Inflammatory macrophage treated with lipopolysaccharide for 4 hours (primary cell): ENCODE measurements around the gene AKAP10.
"Not testable (repeated sequence)": the region's sequence is repeated elsewhere in the genome, so short reads cannot be mapped to it uniquely, and the experiment has no call there.

Experiments used
- DNase-seq: peaks from one replicate; pipeline ENCODE4 v3.0.0-alpha.2; 2020

Gene AKAP10

DNA sequence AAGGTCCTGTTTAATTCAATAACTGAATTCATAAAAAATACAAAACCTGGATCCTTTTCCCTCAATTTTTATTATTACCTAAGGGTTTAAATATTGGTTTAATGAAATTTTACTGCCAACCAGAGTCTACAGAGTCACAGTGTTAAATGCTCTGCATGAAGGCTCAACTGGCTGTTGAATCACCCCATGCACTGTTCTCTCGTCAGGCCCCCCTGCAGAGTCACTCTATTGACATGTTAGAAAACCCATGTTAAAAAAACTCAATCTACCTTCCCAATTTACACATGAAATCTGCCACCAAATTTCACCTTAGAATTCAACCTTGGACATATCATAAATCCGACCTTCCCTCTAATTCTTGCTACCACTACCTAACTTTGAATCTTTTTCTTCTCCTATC, 66.6 kb downstream of the AKAP10 start:
- no peak for DNase-seq

DNA sequence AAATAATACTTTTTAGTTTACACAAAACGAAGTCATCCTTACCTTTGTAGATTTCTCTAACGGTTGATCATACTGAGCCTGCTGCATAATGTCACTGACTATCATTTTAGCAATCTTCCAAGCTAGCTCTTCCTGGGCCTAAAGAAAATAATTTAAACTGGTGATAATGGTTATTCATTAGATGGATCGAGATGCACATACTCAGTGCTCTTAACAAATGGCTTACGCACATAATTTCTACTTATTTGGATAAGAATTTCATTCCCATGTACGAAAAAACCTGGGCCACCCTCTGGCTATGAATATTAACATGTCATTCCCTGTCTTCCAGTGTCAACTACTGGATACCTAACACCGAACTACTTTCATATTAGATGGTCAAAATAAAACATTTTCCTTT, 68.5 kb downstream of the AKAP10 start:
- no peak for DNase-seq

DNA sequence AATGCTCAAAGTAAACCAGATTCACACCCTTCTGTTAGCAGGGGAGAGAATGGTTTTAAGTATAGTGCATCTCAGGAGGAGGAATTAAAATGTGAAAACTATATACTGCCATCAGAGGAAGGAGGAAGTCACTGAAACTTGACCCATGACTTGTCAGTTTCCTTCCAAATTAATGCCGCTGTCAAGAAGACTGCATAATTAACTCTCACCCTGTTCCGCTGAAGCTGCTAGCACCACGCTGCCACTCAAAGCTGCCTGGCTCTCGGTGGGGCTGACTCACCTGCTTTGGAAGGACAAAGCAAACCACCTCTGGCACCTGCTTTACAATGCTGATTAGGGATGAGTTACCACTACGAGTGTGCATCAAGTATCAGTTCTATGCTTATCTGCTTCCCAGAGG, 72.1 kb downstream of the AKAP10 start:
- DNase-seq, result peak; percentile 31

DNA sequence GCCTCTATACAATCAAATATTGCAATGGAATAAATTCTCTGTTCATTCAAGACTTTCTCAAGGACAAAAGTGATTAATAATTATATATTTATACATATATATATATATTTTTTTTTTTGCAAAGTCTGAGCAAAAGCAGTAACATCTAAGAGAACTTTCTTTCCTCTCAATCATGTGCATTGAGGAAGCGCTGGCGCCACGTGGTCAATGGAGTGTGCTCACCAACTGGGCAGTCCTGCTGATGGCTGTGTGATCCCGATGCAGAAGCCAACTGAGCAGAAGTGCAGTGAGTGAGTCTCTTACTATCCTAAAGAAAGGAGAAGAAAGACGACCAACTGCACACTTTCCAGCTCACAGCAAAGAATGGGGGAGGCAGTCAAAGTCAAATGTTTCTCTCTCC, 72.7 kb downstream of the AKAP10 start:
- peak; percentile 84 for DNase-seq

DNA sequence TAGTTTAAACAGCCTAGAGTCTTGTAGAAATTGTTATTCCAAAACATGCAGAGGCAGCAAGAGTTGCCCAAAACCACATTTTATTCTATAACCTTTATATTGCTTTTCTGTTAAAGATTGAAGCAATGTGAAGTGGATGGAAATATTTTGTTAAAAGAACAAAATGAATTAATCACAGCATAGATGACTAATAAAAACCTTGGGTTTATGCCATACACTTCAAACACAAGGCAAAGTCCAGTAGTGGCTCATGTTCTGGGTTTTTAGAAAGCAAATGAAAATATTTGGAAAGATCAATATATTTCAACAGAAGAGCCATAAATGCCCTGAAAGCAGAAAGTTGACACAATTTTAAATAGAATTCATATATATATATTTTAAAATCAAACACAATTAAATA, 73.2 kb downstream of the AKAP10 start:
- no peak for DNase-seq

DNA sequence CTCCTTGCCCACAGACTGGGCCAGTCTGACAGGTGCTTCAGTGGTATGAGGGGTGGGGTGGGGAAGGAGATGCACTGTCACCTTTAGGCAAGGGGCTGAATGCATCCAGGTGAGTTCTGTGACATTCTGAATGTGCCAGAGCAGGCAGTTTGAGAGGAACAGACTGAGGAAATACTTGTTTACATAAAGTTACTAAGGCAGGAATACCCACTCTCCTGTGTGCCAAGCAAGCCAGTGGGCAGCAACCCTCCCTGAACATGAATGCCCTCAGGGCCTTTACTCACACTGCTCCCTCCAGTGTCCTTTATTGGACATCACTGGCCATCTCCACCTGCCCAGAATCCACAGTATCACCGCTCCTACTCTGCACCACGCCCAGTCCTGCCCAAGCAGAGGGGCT, 76.8 kb downstream of the AKAP10 start:
- no peak for DNase-seq

DNA sequence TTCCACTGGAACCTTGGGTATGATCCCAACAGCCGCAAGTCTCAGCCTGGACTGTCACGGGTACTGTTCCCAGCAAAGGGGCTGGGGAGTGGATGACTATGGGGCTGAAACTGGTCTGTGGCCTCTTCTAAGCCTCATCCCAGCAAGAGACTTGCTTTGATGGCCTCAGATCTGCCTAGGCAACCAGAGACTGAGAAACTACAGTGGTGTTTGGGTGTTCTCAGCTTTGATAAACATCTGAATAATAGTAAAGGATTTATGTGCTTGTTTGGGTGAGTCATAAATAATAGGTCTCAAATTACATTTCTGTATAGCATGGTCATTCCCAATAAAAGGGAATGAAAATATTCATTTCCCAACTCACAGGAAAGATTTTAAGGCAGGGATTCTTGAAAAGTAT, 79.7 kb downstream of the AKAP10 start:
- DNase-seq, result no peak

DNA sequence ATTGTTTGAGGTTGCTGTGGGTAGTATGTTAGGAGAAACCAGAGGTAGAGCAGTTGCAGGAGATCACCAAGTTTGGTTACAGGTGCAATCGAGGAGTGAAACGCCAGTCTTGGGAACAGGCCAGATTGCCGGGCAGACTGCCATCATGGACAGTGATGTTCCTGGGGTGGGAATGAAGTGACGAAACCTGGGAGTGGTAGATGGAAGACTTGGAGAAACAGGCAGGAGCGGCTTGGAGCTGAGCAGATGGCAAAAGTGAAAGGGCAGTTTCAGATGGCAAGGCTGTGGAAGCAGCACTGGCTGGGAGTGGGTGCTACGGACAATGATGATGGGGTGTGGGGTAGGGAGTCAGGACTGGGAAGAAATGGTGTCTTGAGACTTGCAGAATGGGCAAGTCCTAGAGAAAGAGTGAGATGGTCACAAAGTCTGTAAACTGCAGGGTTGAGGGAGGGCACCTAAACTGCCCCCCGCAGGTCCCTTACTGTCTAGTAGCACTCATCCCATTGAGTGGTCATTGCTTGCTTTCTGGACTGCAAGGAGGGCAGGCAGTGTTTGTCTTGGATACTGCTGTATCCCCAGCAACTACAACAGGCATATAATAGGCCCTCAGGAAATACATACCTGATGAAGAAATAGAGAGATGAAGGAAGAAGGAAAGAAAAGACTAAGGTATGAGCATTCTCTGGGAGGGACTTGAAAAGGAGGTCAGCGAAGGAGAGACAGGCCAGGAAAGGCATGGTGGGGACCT, 80.4 kb downstream of the AKAP10 start:
- no peak for DNase-seq

DNA sequence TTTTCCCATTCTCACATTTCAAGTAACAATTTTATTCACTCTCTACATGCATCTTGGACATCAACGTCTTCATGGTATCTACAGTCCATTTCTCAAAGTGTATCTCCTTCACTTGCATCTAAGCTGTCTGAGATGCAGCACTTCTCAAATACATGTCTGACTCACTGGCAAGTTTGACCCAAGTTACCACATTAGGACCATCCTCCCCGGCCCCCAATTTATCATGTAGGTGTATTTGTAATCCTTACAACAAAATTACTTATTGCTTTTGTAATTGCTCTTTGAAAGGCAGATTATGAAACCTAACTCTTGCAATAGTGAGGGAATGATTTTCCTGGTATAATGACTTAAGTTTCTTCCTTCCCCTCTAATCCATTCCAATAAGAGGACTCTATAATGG, 80.9 kb downstream of the AKAP10 start:
- peak; percentile 25 for DNase-seq

DNA sequence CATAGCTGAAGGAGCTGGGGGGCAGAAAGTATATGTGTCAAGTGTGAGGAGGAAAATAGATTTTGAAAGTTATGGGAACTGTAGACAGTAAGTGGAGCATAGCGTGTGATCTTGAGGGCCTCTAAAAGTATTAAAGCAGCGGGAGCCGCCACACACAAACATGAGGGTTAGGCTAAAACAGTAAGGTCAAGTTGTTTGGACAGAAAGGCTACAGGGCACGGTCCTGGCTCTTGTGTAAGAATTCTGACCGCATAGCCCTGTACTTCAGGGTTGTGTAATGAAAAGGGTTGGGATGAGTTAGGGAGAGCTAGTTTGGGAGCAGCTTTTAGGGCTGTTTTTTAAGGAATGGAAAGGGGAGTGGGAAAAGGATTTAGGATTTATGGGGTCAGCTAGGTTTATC, 87.1 kb downstream of the AKAP10 start:
- not testable (repeated sequence) for DNase-seq

DNA sequence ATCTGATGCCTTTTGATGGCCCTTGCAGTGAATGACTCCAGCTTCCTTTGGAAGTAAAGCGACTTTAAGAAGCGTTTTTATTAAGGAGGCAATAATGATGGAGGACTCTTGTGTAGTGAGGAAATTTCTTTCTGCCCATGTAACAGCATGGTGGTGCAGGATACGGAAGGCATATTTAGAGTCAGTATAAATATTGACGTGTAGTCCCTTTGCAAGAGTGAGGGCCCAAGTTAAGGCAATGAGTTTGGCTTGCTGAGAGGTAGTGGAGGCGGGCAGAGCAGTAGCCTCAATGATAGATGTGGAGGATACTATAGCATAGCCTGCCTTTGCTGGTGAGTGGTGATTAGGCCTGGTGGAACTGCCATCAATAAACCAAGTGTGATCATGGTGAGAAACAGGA, 87.6 kb downstream of the AKAP10 start:
- DNase-seq, result not testable (repeated sequence)

DNA sequence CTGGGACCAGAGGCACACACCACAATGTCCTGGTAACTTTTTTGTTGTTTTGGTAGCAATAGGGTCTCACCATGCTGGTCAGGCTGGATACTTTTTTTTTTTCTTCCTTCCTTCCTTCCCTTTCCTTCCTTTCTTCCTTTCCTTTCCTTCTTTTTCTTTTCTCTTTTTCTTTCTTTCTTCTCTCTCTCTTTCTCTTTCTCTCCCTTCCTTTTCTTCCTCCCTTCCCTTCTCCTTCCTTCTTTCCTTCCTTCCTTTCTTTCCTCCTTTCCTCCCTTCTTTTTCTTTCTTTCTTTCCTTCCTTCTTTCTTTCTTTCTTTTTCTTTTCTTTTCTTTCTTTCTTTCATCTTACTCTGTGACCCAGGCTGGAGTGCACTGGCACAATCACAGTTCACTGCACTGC, 91.5 kb downstream of the AKAP10 start:
- no peak for DNase-seq

DNA sequence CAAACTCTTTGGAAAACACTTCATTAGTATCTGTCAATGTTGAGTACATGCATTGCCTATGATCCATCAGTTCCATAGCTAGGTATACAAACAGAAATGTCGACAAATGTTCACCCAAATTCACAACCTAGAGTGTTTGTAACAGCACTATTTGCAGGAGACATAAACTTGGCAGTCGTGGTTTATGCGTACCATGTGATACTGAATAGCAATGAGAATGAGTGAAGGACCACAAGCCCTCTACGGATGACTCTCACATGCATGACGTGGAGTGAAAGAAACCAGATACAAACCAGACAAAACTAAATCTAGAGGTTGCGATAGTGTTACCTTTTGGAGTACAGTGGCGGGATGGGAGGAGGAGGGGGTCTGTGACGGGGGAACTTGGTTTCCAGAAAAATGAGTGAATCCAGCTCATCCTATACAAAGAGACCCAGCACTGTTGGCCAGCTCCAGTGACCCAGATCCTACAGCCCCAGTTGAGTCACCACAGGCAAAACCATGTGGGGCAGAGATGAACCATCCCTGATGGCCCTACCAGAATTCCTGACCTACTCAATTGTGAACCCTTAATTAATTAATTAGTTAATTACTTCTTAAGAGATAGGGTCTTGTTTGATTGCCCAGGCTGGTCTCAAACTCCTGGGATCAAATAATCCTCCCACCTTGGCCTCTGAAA, 94.0 kb downstream of the AKAP10 start:
- no peak for DNase-seq

DNA sequence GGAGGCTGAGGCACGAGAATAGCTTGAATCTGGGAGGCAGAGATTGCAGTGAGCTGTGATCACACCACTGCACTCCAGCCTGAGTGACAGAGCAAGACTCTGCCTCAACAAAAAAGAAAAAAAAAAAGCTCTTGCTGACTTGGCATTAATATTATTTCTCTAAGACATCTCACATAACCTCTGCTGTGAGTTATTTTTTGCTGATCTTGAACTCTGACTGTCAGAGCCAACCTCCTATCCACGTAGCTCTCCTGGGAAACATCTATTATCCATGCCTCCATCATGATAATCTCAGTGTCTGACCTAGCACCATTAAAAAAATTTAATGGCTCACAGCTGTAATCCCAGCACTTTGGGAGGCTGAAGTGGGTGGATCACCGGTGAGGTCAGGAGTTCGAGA, 97.2 kb downstream of the AKAP10 start:
- no peak for DNase-seq

DNA sequence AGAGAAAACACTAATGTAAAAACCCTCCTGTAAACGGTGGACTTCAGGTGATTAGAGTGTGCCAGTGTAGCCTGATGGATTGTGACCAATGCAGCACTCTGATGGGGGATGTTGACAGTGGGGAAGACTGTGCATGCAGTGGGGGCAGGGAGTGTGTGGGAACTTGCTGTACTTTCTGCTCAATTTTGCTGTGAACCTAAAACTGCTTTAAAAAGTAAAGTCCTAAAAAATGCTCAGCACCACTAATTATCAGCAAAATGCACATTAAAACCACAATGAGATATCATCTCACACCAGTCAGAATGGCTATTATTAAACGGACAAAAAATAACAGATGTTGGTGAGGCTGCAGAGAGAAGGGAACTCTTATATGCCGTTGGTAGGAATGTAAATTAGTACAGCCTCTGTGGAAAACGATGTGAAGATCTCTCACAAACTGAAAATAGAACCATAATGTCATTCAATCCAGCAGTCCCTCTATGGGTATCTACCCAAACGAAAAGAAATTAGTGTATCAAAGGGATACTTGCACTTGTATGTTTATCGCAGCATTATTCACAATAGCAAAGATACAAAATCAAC, 100.2 kb downstream of the AKAP10 start:
- DNase-seq, result no peak

DNA sequence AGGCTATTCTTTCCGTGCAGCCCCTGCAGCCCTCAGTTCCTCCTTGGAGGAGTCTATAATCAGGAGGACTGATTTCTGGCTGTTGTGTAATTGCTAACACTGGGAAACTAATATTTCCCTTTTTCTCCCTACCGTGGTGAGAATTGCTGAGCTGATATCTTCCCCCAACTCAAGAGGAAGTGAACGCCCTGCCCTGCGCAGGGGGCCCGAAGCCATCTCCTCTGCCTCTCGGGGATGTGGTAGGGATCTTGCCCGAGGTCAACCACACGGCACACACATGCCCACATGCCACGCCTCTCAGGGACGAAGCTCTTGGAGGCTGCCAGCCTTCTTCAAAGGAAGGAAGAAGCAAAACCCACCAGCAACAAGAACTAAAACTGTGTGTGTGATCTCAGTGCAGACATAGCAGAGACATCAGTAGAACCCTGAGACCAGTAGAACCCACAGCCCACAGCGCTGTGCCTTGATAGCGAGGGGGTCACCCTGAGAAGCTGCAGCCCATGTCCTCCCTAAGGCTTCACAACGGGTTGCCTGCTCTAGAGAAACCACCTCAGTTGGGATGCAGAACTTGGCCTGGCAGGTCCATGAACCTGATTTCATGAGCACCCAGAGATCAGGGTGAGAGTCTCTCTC, 101.0 kb downstream of the AKAP10 start:
- DNase-seq, result peak; percentile 88

DNA sequence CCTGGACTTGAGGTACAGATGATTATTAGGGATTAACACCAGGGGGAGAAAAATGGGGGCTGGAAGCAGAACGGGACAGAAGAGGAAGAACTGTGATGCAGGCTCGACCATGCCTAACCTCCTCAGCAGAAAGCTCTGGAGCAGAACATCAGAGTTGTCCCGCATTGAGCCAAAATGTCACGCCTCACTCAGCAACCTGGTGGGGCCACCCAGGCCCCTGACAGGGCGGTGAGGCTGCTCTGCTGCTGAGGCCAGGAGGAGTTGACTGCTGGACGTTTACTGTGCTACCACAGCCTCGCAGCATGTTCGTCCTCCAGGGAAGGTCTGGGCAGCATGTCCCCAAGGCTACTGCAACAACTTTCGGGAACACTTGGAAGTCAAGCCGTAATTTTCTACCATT, 103.4 kb downstream of the AKAP10 start:
- DNase-seq, result no peak

DNA sequence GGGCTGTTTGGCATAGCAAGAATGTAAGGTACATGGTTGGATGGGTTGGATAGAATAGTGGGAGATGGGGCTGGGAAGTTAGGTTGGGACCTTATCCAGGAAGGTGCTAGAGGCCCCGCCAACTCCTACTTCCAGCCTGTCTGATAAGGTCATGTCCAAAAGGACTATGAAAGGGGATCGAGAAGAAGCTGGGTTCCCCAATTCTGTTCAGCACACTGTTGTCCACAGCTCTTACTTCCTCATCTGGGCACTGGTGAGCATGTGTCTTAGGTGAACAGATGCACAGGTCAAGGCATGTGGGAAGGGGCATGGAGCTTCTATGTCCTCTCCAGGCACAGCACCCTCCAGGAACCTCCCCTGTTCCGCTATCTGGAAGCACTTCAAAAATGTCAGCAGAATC, 104.3 kb downstream of the AKAP10 start:
- DNase-seq, result peak; percentile 28

DNA sequence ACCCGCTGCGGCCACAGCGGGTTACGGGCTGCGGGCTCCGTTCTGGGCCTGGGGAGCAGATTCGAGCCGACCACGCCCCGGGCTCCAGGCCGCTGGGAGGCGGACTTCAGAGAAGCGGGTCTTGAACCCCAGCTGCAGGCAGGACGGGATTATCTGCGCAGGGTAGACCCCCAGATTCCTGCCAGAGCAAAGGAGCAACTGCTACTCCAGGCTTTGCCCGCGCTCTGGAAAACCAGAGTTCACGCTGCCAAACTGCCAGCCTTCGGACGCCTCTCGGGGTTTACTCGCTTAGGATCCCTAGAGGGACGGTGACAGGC, 109.6 kb downstream of the AKAP10 start:
- no peak for DNase-seq

DNA sequence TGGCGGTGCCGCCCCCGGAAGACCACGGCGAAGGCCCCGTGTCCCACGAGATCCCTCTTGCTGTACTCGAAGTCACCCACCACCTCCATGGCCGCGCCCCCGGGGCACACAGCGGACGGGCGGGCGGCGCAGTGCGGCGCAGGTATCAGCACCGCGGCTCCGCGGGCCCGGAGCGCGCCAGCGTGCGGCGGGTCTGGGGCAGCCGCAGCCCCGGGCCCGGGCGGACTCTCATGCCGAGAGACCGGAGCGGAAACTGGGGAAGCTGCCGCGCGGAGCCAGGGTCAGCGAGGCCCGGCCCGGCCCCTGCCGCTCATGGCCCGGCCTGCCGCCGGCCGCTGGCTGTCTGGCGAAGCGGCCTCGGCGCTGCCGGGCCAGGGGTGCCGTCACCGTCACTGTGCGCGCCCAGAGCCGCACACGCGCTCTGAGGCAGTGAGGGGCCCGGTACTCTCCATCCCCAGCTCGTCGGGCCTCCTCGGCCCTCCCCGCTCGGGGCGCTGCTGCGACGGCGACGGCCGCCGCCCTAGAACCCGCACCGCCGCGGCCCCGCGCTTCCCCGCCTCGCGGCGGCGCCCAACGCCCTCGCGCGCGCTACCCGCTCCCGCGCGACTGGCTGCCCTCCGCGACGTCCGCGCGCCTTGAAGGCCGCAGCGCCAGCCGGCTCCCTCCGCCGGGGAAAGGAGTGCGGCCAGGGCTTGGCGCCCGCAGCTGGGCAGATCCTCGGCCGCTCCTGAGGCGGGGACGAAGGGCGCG, 110.1 kb downstream of the AKAP10 start, which contains the start of gene ULK2:
Gene ULK2, minus strand, starts transcription at position 608 of the 750 bp plus-strand sequence. Its CDS starts 519 bp downstream, at position 89.
- DNase-seq, result peak; percentile 67

DNA sequence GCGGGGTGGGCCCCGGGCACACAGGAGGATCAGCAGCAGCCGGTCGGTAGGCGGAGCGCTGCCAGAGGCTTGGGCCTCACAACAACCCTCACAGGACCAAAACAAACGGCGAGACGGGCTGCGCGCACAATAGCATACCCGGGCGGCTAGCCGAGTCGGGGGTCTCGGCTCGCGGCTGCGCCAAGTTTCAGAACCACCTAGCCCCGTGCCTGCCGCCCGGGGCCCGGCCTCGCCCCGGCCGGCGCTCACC, 110.6 kb downstream of the AKAP10 start:
- peak; percentile 64 for DNase-seq

DNA sequence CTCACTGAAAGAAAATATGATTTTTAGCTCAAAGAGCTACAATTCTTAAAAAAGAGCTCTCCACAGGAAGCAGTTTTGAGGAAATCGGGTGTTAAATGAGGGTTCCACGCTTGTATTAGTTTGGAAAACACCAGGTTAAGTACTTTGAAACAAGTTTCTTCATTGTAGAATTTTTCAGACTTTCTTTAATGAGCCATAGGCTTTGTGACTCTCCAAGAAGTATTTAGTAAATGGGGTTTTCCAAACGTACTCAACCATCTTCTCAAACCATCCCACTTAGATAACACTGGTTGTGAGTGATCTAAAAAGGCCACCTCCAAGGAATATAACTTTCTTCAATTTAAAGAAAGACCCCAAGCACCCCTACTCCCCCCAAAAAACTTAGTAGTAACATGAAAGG, 112.6 kb downstream of the AKAP10 start:
- peak; percentile 81 for DNase-seq

DNA sequence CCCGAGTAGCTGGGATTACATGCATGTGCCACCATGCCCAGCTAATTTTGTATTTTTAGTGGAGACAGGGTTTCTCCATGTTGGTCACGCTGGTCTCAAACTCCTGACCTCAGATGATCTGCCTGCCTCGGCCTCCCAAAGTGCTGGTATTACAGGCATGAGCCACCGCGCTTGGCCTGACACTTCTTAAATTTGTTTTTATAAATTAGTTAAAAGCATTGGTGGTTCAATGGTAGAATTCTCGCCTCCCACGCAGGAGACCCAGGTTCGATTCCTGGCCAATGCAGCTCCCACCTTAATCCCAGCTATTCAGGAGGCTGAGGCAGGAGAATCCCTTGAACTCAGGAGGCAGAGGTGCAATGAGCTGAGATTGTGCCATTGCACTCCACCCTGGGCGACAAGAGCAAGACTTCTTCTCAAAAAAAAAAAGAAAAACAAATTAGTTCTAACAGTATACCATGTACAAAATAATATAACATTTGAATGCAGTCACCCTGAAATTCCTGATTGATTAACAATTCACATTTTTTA, 116.9 kb downstream of the AKAP10 start:
- not testable (repeated sequence) for DNase-seq
